DMS153 treated with DMSO at 0.1 percent for 48 hours (cell line): ENCODE data around the gene ZNF732.
"Not testable (repeated sequence)": the region's sequence is repeated elsewhere in the genome, so short reads cannot be mapped to it uniquely, and the experiment has no call there.

Experiments
- DNase-seq: peaks from one replicate; lab custom pipeline; 2025; ENCODE audit not compliant: unreplicated experiment; lab: John Stamatoyannopoulos, UW

The ZNF732 gene

DNA sequence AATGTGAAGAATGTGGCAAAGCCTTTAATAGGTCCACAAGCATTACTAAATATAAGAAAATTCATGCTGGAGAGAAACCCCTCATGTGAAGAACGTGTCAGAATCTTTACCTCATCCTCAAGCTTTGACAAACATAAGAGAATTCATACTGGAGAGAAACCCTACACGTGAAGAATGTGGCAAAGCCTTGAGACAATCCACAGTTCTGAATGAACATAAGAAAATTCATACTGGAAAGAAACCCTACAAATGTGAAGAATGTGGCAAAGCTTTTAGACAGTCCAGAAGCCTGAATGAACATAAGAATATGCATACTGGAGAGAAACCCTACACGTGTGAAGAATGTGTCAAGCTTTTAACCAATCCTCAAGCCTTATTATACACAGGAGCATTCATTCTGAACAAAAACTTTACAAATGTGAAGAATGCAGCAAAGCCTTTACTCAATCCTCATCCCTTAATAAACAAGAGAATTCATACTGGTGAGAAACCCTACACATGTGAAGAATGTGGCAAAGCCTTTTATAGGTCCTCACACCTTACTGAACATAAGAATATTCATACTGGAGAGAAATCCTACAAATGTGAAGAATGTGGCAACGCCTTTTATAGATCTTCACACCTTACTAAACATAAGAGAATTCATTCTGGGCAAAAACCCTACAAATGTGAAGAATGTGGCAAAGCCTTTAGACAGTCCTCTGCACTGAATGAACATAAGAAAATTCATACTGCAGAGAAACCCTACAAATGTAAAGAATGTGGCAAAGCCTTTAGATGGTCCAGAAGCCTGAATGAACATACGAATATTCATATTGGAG is 51.1 kb downstream of the ZNF732 start:
- no peak for DNase-seq

GRCh38 chr4:252065-252601 is 53.1 kb downstream of the ZNF732 start:
- no peak for DNase-seq

GRCh38 chr4:244471-244870 is 60.8 kb downstream of the ZNF732 start:
- DNase-seq: no peak

- no peak for DNase-seq
Observed at GRCh38 chr4:243426-243825, 61.8 kb downstream of the ZNF732 start.

DNA sequence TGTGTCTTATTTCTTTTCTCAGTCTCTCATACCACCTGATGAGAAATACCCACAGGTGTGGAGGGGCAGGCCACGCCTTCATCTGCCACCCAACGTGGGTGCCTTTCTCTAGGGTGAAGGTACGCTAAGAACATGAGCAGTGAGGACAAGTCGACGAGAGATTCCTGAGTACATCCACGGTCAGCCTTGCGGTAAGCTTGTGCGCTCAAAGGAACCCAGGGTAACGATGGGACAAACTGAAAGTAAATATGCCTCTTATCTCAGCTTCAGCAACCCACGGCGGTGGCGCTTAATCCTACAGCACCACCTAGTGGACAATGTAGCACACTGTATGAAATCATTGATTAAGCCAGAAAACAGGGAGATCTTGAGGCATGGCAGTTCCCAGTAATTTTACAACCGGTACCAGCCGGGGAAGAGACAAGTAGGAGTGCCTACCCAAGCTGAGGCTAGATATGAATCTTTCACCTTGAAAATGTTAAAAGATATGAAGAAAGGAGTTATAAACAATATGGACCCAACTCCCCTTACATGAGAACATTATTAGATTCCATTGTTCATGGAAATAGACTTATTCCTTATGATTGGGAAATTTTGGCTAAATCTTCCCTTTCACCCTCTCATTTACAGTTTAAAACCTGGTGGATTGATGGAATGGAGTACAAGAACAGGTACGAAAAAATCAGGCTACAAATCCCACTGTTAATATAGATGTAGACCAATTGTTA is 63.0 kb downstream of the ZNF732 start:
- peak; percentile 4 for DNase-seq

DNA sequence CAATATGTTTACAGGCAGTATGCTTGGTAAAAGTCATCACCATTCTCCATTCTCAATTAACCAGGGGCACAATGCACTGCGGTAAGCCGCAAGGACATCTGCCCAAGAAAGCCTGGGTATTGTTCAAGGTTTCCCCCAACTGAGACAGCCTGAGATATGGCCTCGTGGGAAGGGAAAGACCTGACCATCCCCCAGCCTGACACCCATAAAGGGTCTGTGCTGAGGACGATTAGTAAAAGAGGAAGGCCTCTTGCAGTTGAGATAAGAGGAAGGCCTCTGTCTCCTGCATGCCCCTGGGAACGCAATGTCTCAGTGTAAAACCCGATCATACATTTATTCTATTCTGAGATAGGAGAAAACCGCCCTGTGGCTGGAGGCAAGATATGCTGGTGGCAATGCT is 63.9 kb downstream of the ZNF732 start:
- DNase-seq: not testable (repeated sequence)

- no peak for DNase-seq
Observed at GRCh38 chr4:236028-236427, 69.2 kb downstream of the ZNF732 start.

- no peak for DNase-seq
Observed at GRCh38 chr4:234178-234577, 71.1 kb downstream of the ZNF732 start.

GRCh38 chr4:223913-224497 is 81.3 kb downstream of the ZNF732 start:
- DNase-seq: no peak
